Measurements from ENCODE around the gene PNPLA2. TPM values are rescaled to one million over a fixed set of nuclear protein-coding genes. Genes with fewer than 3 reads are reported as not detected.
A peak's percentile ranks its signal among the peaks of the same experiment; 100 is the strongest.

PNPLA2 gene
- 100 to 1,000 TPM; 256 to 543 (median 355) TPM for total RNA-seq

GRCh38 chr11:818396-819128 lies at the start of gene PNPLA2:
Gene PNPLA2 (plus strand): TSS chr11:818914. CDS start chr11:819719, 805 bp downstream.
- DNase-seq (ENCODE audit: low spot score), result no peak
- peak; percentile 33 for ATAC-seq (ENCODE audit: low FRiP score)
- TF ChIP-seq CTCF (IDR thresholded peaks at IDR 0.05), result no peak

- DNase-seq (ENCODE audit: low spot score) (no peak), ATAC-seq (ENCODE audit: low FRiP score) (no peak)
- TF ChIP-seq CTCF (IDR thresholded peaks at IDR 0.05), result no peak
Measured at GRCh38 chr11:769887-770641, 48.6 kb upstream of the PNPLA2 start.

GRCh38 chr11:770642-771616 lies 47.8 kb upstream of the PNPLA2 start:
- no peak for ATAC-seq (ENCODE audit: low FRiP score)
- DNase-seq (ENCODE audit: low spot score), result no peak
- TF ChIP-seq CTCF (IDR thresholded peaks at IDR 0.05), result no peak

GRCh38 chr11:771617-772204 lies 47.0 kb upstream of the PNPLA2 start:
- TF ChIP-seq CTCF (IDR thresholded peaks at IDR 0.05), result no peak
- ATAC-seq (ENCODE audit: low FRiP score), result no peak
- DNase-seq (ENCODE audit: low spot score), result no peak

- DNase-seq (ENCODE audit: low spot score) (no peak), ATAC-seq (ENCODE audit: low FRiP score) (no peak)
- TF ChIP-seq CTCF (IDR thresholded peaks at IDR 0.05), result no peak
Measured at GRCh38 chr11:772429-773390, 46.0 kb upstream of the PNPLA2 start.
